SU-DHL-6 (cell line): ENCODE results near the gene INO80C.

Experiments used
- CTCF ChIP-seq: fragments of 200-600 bp; sonication (generic); IDR thresholded peaks from one replicate; pipeline ENCODE4 v1.5.1; 2017; ENCODE audit warnings: antibody characterized with exemption, mild to moderate bottlenecking, low read length, moderate library complexity; ENCODE audit not compliant: insufficient read depth, poor library complexity, severe bottlenecking
- EZH2phosphoT487 ChIP-seq: fragments of 200-600 bp; sonication (generic), shearing (Covaris generic); conservative IDR thresholded peaks from 2 replicates; pipeline ENCODE4 v1.6.1; 2018; ENCODE audit warnings: mild to moderate bottlenecking, antibody characterized with exemption, low read length, moderate library complexity, mixed read lengths

- TF ChIP-seq CTCF: no peak
- no peak for TF ChIP-seq EZH2phosphoT487
These were observed 15.8 kb downstream of the INO80C start for GRCh38 chr18:35481960-35482366.
